Measurements from ENCODE around the gene PAK1.

The PAK1 gene

GRCh38 chr11:77472991-77473800, 698 bp downstream of the PAK1 start:
- peak; percentile 40 for DNase-seq

- no peak for DNase-seq
Observed at GRCh38 chr11:77471558-77472193, 2.2 kb downstream of the PAK1 start.

GRCh38 chr11:77470971-77471370, 2.9 kb downstream of the PAK1 start:
- DNase-seq, result no peak

- no peak for DNase-seq
Observed at GRCh38 chr11:77470504-77470903, 3.4 kb downstream of the PAK1 start.

- no peak for DNase-seq
Observed at GRCh38 chr11:77468527-77468926, 5.4 kb downstream of the PAK1 start.

GRCh38 chr11:77467993-77468392, 5.9 kb downstream of the PAK1 start:
- no peak for DNase-seq

- no peak for DNase-seq
Observed at GRCh38 chr11:77467233-77467632, 6.7 kb downstream of the PAK1 start.

GRCh38 chr11:77457340-77457739, 16.6 kb downstream of the PAK1 start:
- no peak for DNase-seq

GRCh38 chr11:77455740-77456139, 18.2 kb downstream of the PAK1 start:
- DNase-seq, result no peak

GRCh38 chr11:77454867-77455655, 18.8 kb downstream of the PAK1 start:
- no peak for DNase-seq

GRCh38 chr11:77450227-77450626, 23.7 kb downstream of the PAK1 start:
- no peak for DNase-seq

GRCh38 chr11:77449784-77450183, 24.1 kb downstream of the PAK1 start:
- no peak for DNase-seq

GRCh38 chr11:77449060-77449521, 24.8 kb downstream of the PAK1 start:
- DNase-seq, result no peak

- DNase-seq, result no peak
Observed at GRCh38 chr11:77448269-77448668, 25.6 kb downstream of the PAK1 start.

- DNase-seq, result no peak
Observed at GRCh38 chr11:77446911-77447629, 26.8 kb downstream of the PAK1 start.

- DNase-seq, result no peak
Observed at GRCh38 chr11:77444261-77444660, 29.6 kb downstream of the PAK1 start.

GRCh38 chr11:77442394-77443053, 31.4 kb downstream of the PAK1 start:
- no peak for DNase-seq

- no peak for DNase-seq
Observed at GRCh38 chr11:77441426-77441825, 32.5 kb downstream of the PAK1 start.

GRCh38 chr11:77440678-77441077, 33.2 kb downstream of the PAK1 start:
- no peak for DNase-seq

- DNase-seq, result no peak
Observed at GRCh38 chr11:77438487-77438886, 35.4 kb downstream of the PAK1 start.

- DNase-seq, result no peak
Observed at GRCh38 chr11:77436969-77437368, 36.9 kb downstream of the PAK1 start.

GRCh38 chr11:77436506-77436905, 37.4 kb downstream of the PAK1 start:
- DNase-seq, result no peak
